SW 1271 (cell line): Measurements from ENCODE around the gene MORN3.

Source experiments
- DNase-seq, 2 experiments: peaks; one replicate each; lab custom pipeline; 2025; lab: John Stamatoyannopoulos, UW

Gene MORN3

GRCh38 chr12:121602766-121603165, 66.7 kb downstream of the MORN3 start:
- no peak for DNase-seq

GRCh38 chr12:121600702-121601336, 68.6 kb downstream of the MORN3 start:
- no peak for DNase-seq
